Skeletal muscle cell (primary cell): Measurements from ENCODE around the gene LRBA.

Experiments
- DNase-seq: peaks from one replicate; pipeline ENCODE4 v3.0.0-alpha.2; 2010; ENCODE audit warnings: low read depth
- H3K4me3 ChIP-seq: 2 replicates; pipeline ENCODE4 v1.5.1; 2011; ENCODE audit warnings: low read depth, mild to moderate bottlenecking, control low read depth, low read length, moderate library complexity

The LRBA gene

GRCh38 chr4:150904671-150905070 is 110.4 kb downstream of the LRBA start:
- no peak for DNase-seq

GRCh38 chr4:150903603-150904002 is 111.5 kb downstream of the LRBA start:
- no peak for DNase-seq
- no peak overlapping the region for H3K4me3 ChIP-seq

More at GRCh38 chr4:150904671-150905070, 110.4 kb downstream of the LRBA start:
- H3K4me3 ChIP-seq: no peak overlapping the region

- H3K4me3 ChIP-seq: no peak overlapping the region
- DNase-seq: no peak
Measured at GRCh38 chr4:150896497-150896896, 118.6 kb downstream of the LRBA start.

GRCh38 chr4:150890246-150890645 is 124.8 kb downstream of the LRBA start:
- H3K4me3 ChIP-seq: no peak overlapping the region
- no peak for DNase-seq

- no peak overlapping the region for H3K4me3 ChIP-seq
- DNase-seq: no peak
Measured at GRCh38 chr4:150889306-150889705, 125.8 kb downstream of the LRBA start.

- DNase-seq: no peak
- H3K4me3 ChIP-seq: no peak overlapping the region
Measured at GRCh38 chr4:150888625-150889024, 126.5 kb downstream of the LRBA start.

GRCh38 chr4:150888217-150888616 is 126.9 kb downstream of the LRBA start:
- no peak overlapping the region for H3K4me3 ChIP-seq
- DNase-seq: no peak

GRCh38 chr4:150886597-150886996 is 128.5 kb downstream of the LRBA start:
- DNase-seq: no peak
- no peak overlapping the region for H3K4me3 ChIP-seq

GRCh38 chr4:150884625-150885024 is 130.5 kb downstream of the LRBA start:
- DNase-seq: no peak
- no peak overlapping the region for H3K4me3 ChIP-seq

GRCh38 chr4:150875367-150875766 is 139.7 kb downstream of the LRBA start:
- H3K4me3 ChIP-seq: no peak overlapping the region
- DNase-seq: no peak

- DNase-seq: no peak
- no peak overlapping the region for H3K4me3 ChIP-seq
Measured at GRCh38 chr4:150874338-150875226, 140.5 kb downstream of the LRBA start.

GRCh38 chr4:150867148-150867547 is 147.9 kb downstream of the LRBA start:
- H3K4me3 ChIP-seq: no peak overlapping the region
- peak; percentile 20 for DNase-seq

- no peak overlapping the region for H3K4me3 ChIP-seq
- DNase-seq: no peak
Measured at GRCh38 chr4:150863456-150863855, 151.6 kb downstream of the LRBA start.

- no peak for DNase-seq
- no peak overlapping the region for H3K4me3 ChIP-seq
Measured at GRCh38 chr4:150862829-150863228, 152.3 kb downstream of the LRBA start.

GRCh38 chr4:150859453-150859852 is 155.6 kb downstream of the LRBA start:
- no peak overlapping the region for H3K4me3 ChIP-seq
- DNase-seq: no peak

- DNase-seq: no peak
- H3K4me3 ChIP-seq: no peak overlapping the region
Measured at GRCh38 chr4:150855981-150856510, 159.0 kb downstream of the LRBA start.

GRCh38 chr4:150854600-150854999 is 160.5 kb downstream of the LRBA start:
- DNase-seq: no peak
- H3K4me3 ChIP-seq: no peak overlapping the region

- no peak overlapping the region for H3K4me3 ChIP-seq
- DNase-seq: no peak
Measured at GRCh38 chr4:150853882-150854281, 161.2 kb downstream of the LRBA start.

- no peak for DNase-seq
- no peak overlapping the region for H3K4me3 ChIP-seq
Measured at GRCh38 chr4:150852216-150852615, 162.9 kb downstream of the LRBA start.

- no peak for DNase-seq
Measured at GRCh38 chr4:150849016-150849415, 166.1 kb downstream of the LRBA start.

GRCh38 chr4:150828159-150828558 is 186.9 kb downstream of the LRBA start:
- H3K4me3 ChIP-seq: no peak overlapping the region
- DNase-seq: no peak

More at GRCh38 chr4:150849016-150849415, 166.1 kb downstream of the LRBA start:
- no peak overlapping the region for H3K4me3 ChIP-seq
